ENCODE measurements around the gene PALD1. TPM values are rescaled to one million over a fixed set of nuclear protein-coding genes. Genes with fewer than 3 reads are reported as not detected.
A peak's percentile ranks its signal among the peaks of the same experiment; 100 is the strongest.

Gene PALD1
- total RNA-seq, 1 donor from 2014 or later, result 19.8 TPM

DNA sequence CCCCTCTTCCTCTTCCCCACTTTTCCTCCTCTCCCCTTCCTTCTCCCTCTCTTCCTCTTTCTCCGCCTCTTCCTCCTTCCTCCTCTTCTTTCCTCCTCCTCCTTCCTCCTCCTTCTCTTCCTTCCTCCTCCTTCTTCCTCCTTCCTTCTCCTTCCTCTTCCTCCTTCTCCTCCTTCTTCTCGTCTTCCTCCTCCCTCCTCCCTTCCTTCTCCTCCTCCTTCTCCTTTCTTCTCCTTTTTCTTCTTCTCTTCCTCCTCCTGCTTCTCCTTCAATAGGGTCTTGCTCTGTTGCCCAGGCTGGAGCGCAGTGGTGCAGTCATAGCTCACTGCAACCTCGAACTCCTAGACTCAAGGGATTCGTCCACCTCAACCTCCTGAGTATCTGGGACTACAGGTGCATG lies 56.9 kb downstream of the PALD1 start:
- DNase-seq, result no peak

- DNase-seq, result peak; percentile 52
These were observed 57.8 kb downstream of the PALD1 start for GRCh38 chr10:70536196-70536861.

GRCh38 chr10:70537398-70538194 lies 59.0 kb downstream of the PALD1 start:
- no peak for DNase-seq

GRCh38 chr10:70538195-70538520 lies 59.6 kb downstream of the PALD1 start:
- no peak for DNase-seq

DNA sequence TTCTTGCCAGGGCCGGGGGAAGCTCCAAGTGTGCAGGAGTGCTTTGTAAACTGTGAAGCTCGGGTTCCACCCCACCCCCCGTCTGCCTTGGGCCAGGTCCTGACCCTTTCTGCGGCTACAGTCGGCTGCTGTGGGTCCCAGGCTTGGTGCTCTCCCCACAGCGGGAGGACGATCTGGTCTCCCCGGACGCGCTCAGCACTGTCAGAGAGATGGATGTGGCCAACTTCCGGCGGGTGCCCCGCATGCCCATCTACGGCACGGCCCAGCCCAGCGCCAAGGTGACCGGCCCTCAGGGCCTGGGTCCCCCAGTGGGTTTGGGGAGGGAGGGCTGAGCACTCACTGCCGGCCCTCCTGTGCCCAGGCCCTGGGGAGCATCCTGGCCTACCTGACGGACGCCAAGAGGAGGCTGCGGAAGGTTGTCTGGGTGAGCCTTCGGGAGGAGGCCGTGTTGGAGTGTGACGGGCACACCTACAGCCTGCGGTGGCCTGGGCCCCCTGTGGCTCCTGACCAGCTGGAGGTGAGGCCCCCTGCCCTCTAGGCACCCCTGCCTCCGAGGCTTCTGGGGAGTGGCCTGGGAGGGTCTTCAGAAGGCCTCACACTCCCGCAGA lies 60.3 kb downstream of the PALD1 start:
- no peak for DNase-seq

- DNase-seq, result no peak
These were observed 60.9 kb downstream of the PALD1 start for GRCh38 chr10:70539471-70539870.

GRCh38 chr10:70540089-70540788 lies 61.7 kb downstream of the PALD1 start:
- DNase-seq, result no peak

GRCh38 chr10:70540789-70541360 lies 62.3 kb downstream of the PALD1 start:
- DNase-seq, result no peak

GRCh38 chr10:70541736-70542564 lies 63.4 kb downstream of the PALD1 start:
- DNase-seq, result no peak

DNA sequence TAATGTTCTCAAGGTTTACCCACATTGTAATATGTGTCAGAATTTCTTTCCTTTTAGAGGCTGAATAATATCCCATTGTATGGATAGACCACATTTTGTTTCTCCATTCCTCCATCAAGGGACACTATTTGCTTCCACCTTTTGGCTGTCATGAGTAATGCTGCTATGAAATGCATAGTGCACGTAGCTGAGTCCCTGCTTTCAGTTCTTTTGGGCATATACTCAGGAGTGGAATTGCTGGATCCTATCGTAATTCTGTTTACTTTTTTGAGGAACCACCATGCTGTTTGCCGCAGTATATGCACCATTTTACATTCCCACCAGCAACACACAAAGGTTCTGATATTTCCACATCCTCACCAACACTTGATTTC lies 64.0 kb downstream of the PALD1 start:
- no peak for DNase-seq

DNA sequence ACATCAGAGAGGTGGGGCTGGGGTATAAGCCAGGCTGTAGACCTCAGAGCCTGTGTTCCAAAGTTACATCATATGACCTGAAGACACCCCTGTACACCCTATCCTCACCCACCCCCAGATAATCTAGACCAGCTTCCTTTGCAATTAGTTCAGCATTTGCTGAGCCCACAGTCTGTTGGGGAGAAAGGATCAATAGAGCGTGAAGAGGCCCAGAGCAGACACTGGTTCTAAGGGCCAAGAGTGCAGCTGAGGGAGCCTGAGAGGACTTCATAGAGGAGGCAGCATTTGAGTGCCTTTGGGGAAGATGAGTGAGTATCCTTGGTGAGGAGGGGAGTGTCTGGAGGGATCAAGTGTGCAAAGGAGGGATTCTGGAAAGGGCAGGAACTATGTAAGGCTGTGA lies 65.3 kb downstream of the PALD1 start:
- DNase-seq, result no peak

GRCh38 chr10:70544431-70545340 lies 66.1 kb downstream of the PALD1 start:
- no peak for DNase-seq

DNA sequence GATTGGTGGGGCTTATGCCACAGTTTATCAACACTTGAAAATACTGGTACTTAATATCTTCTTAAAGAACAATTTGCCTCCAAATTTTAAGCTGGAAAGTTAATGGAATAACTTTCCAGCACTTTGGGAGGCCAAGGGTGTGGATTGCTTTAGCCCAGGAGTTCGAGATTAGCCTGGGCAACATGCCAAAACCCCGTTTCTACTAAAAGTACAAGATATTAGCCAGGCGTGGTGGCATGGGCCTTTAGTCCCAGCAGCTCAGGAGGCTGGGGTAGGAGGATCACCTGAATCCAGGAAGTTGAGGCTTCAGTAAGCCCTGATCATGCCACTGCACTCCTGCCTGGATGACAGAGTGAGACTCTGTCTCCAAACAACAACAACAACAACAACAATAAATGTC lies 68.0 kb downstream of the PALD1 start:
- DNase-seq, result no peak

DNA sequence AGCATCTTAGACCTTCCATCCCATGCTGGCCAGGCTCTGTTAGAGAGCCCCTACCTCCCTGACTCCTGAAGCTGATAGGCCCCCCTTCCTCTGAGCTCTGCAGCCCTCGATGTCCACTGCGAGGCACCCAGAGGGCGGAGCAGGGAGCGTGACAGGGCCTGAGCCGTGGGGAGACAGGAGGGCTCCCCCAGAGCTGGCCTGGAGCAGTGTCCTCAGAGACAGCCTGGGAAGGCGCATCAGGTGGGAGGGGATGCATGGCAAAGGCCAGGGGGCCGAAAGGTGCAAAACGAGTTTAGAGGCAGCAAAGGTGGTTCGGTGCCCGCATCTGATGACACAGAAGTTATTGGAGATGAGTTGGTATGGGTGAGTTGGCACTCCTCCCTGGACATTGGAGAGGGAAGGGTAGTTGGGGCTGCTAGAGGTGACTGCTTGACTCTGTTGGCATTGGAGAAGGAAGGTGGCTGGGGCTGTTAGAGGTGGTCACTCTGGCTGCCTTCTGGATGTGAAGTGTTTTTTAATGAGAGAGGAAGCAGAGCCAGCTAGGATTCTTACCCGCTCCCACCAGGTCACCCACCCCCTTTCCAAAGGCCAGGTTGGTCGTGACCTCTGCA lies 70.9 kb downstream of the PALD1 start:
- no peak for DNase-seq

DNA sequence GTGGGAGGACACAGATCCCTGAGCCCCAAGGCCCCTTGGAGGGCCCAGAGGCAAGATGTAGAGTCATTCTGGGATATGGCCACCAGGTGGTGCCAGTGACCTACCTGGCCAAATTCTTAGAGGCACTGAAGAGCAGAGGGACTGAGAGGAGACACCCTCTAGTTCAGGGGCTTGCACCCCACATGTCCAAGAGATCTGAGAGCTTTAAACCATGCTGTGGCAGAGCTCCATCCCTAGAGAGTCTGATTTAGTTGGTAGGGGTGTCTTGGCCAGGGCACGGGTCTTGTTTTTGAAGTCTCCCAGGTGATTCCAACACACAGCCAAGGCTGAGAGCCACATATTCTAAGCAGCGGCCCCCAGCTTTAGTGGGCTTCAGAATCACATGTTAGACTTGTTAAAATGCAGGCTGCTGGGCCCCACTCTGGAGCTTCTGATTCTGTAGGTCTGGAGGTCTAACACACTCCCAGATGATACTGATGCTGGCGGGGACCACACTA lies 71.4 kb downstream of the PALD1 start:
- DNase-seq, result peak; percentile 89

DNA sequence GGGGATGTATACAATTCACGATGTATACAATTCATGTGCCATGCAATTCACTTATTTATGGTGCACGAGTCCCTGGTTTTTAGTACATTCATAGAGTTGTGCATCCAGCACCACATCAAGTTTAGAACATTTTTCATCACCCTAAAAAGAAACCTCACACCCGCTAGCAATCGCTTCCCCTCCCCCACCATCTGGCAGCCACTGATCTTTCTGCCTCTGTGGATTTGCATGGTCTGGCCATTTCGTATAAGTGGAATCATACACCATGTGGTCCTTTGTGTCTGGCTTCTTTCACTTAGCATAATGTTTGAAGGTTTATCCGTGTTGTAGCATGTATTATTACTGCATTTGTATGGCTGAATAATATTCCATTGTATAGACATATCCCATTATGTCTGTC lies 71.9 kb downstream of the PALD1 start:
- DNase-seq, result peak; percentile 54

- DNase-seq, result peak; percentile 72
These were observed 72.9 kb downstream of the PALD1 start for GRCh38 chr10:70551466-70551865.

GRCh38 chr10:70551971-70552422 lies 73.4 kb downstream of the PALD1 start:
- DNase-seq, result peak; percentile 90

DNA sequence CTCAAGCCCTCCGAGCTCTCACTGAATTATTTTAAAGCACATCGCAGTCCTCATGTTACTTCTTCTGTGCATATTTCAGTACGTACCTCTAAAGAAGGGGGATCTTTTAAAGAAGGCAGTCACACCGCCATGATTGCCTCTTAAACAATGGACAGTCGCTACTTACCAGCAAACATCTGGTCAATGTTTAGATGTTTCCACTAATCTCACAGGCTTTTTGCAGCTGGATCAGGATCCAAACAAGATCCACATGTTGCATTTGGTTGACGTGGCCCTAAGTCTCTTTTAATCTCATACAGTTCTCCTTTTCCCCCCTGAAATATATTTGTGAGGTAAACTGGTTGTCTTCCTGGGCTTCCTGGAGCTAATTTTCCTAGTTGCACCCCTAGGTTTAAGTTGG lies 74.0 kb downstream of the PALD1 start:
- DNase-seq, result peak; percentile 80

GRCh38 chr10:70555371-70555770 lies 76.8 kb downstream of the PALD1 start:
- no peak for DNase-seq

All from tongue (tissue), 2 donors.